Measurements from ENCODE around the gene GTPBP4.

DNA sequence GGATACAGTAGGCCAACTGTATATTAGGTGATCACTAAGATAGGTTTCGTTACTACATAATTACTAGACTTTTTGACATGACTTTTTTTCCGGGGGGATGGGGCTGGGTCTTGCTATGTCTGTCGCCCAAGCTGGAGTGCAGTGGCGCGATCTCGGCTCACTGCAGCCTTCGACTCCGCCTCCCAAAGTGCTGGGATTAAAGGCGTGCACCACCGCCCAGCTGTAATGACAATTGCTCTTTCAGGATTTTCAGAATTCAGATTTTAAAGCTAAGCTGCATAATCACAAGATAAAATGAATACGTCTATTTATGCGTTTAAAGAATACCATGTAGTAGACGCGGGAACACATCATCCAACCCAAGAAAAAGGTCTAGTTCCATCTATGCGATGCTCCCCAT, 59.7 kb downstream of the GTPBP4 start:
- TF ChIP-seq, protein P1, sequence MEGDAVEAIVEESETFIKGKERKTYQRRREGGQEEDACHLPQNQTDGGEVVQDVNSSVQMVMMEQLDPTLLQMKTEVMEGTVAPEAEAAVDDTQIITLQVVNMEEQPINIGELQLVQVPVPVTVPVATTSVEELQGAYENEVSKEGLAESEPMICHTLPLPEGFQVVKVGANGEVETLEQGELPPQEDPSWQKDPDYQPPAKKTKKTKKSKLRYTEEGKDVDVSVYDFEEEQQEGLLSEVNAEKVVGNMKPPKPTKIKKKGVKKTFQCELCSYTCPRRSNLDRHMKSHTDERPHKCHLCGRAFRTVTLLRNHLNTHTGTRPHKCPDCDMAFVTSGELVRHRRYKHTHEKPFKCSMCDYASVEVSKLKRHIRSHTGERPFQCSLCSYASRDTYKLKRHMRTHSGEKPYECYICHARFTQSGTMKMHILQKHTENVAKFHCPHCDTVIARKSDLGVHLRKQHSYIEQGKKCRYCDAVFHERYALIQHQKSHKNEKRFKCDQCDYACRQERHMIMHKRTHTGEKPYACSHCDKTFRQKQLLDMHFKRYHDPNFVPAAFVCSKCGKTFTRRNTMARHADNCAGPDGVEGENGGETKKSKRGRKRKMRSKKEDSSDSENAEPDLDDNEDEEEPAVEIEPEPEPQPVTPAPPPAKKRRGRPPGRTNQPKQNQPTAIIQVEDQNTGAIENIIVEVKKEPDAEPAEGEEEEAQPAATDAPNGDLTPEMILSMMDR (IDR thresholded peaks at IDR 0.05 in 8 of 11, conservative IDR thresholded peaks at IDR 0.05 in 3 of 11), result no peak
- no peak for TF ChIP-seq POLR2A (IDR thresholded peaks at IDR 0.05)
- TF ChIP-seq POLR2AphosphoS5 (IDR thresholded peaks at IDR 0.05), result no peak

Measured in spleen (tissue), 7 donors.